Measurements from ENCODE around the gene MSRB2. TPM values are rescaled to one million over a fixed set of nuclear protein-coding genes. Genes with fewer than 3 reads are reported as not detected.

MSRB2 gene
- total RNA-seq = 15.4 TPM

DNA sequence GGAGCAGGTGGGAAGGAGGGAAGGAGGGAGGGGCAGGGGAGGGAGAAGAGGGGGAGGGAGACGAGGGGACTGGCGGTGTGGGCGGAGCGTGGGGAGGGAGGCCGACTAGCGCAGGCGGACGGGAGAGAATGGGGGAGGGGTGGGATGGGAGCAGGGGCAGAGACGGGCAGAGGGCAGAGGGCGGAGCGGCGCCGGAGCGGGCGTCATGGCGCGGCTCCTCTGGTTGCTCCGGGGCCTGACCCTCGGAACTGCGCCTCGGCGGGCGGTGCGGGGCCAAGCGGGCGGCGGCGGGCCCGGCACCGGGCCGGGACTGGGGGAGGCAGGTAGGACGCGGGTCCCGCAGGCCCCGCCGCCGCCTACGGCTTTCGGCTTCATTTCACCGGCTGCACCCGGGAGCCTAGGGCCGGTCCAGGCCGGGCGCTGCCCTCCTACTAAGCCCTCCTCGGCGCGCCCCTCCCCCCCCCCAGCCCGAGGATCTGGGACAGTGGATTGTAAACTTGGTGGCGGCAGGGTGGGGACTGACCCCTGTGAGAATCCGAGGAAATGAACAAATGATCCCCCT is at the start of gene MSRB2:
Gene MSRB2, plus strand, starts transcription at position 176 of the 562 bp plus-strand sequence. Its CDS starts 30 bp downstream, at position 206.

Small RNA genes within 50 kb of the gene (small RNA-seq; reads per million reads assigned to genes)
- gene RF00561 (ENCODE audit: low replicate concordance) = not detected

Other genes starting within 250 kb of the MSRB2 start
- 5.5 TPM for gene ARMC3, start 167.5 kb upstream of the MSRB2 start, total RNA-seq
- not detected for gene PTF1A, start 96.7 kb downstream of the MSRB2 start, total RNA-seq
- gene C10orf67, start 249.2 kb downstream of the MSRB2 start, total RNA-seq = 1.8 TPM